HUES6 (cell line): ENCODE data around the gene NAA38.
"Not testable (repeated sequence)": the region's sequence is repeated elsewhere in the genome, so short reads cannot be mapped to it uniquely, and the experiment has no call there.

Experiments
- H3K27ac ChIP-seq: 2 replicates; pipeline ENCODE4 v1.7.0; 2013; ENCODE audit warnings: low read depth, mild to moderate bottlenecking, low read length, inconsistent platforms
- H3K27me3 ChIP-seq: 2 replicates; pipeline ENCODE4 v1.6.1; 2013; ENCODE audit warnings: low read length; ENCODE audit not compliant: control insufficient read depth, insufficient read depth
- H3K36me3 ChIP-seq: 2 replicates; pipeline ENCODE4 v1.6.1; 2013; ENCODE audit warnings: low read length; ENCODE audit not compliant: control insufficient read depth, insufficient read depth
- H3K4me1 ChIP-seq: 2 replicates; pipeline ENCODE4 v1.6.1; 2013; ENCODE audit warnings: low read length; ENCODE audit not compliant: control insufficient read depth, insufficient read depth
- H3K4me3 ChIP-seq: 2 replicates; pipeline ENCODE4 v1.5.1; 2013; ENCODE audit warnings: low read depth, low read length
- H3K9ac ChIP-seq: one replicate; pipeline ENCODE4 v1.6.1; 2013; ENCODE audit warnings: mild to moderate bottlenecking, low read length
- H3K9me3 ChIP-seq: 2 replicates; pipeline ENCODE4 v1.6.1; 2013; ENCODE audit warnings: low read depth, low read length; ENCODE audit not compliant: control insufficient read depth, insufficient read depth

The NAA38 gene

GRCh38 chr17:7817643-7817964, 39.8 kb downstream of the NAA38 start:
- no peaks in the 10 kb centered on the region for H3K9me3 ChIP-seq
- H3K27me3 ChIP-seq = peaks cover 10% of the 10 kb centered on the region; the same call in 1 of the 2 replicates
- no peak overlapping the region for H3K27ac ChIP-seq
- H3K36me3 ChIP-seq = no peaks in the 10 kb centered on the region
- no peak overlapping the region for H3K4me3 ChIP-seq
- no peaks in the 10 kb centered on the region; the same call in 1 of the 2 replicates for H3K4me1 ChIP-seq
- no peak overlapping the region for H3K9ac ChIP-seq

GRCh38 chr17:7816926-7817642, 40.3 kb downstream of the NAA38 start:
- no peaks in the 10 kb centered on the region for H3K9me3 ChIP-seq
- H3K9ac ChIP-seq = no peak overlapping the region
- no peaks in the 10 kb centered on the region for H3K36me3 ChIP-seq
- H3K4me3 ChIP-seq = no peak overlapping the region
- peaks cover 10% of the 10 kb centered on the region; the same call in 1 of the 2 replicates for H3K27me3 ChIP-seq
- no peak overlapping the region for H3K27ac ChIP-seq
- H3K4me1 ChIP-seq = no peaks in the 10 kb centered on the region; the same call in 1 of the 2 replicates

GRCh38 chr17:7814969-7815368, 42.4 kb downstream of the NAA38 start:
- no peaks in the 10 kb centered on the region for H3K9me3 ChIP-seq
- no peak overlapping the region for H3K4me3 ChIP-seq
- no peaks in the 10 kb centered on the region for H3K36me3 ChIP-seq
- peaks cover 10% of the 10 kb centered on the region; the same call in 1 of the 2 replicates for H3K27me3 ChIP-seq
- no peak overlapping the region for H3K27ac ChIP-seq
- no peaks in the 10 kb centered on the region; the same call in 1 of the 2 replicates for H3K4me1 ChIP-seq
- no peak overlapping the region for H3K9ac ChIP-seq

- no peaks in the 10 kb centered on the region for H3K4me1 ChIP-seq
- H3K27ac ChIP-seq = no peak overlapping the region
- no peak overlapping the region for H3K9ac ChIP-seq
- no peaks in the 10 kb centered on the region for H3K9me3 ChIP-seq
- H3K27me3 ChIP-seq = no peaks in the 10 kb centered on the region; the same call in 1 of the 2 replicates
- no peak overlapping the region for H3K4me3 ChIP-seq
- H3K36me3 ChIP-seq = no peaks in the 10 kb centered on the region
Observed at GRCh38 chr17:7811251-7811650, 46.1 kb downstream of the NAA38 start.

- H3K27ac ChIP-seq, H3K4me1 ChIP-seq, H3K4me3 ChIP-seq: not testable (repeated sequence)
Observed at GRCh38 chr17:7809791-7810343, 47.5 kb downstream of the NAA38 start.

GRCh38 chr17:7809086-7809790, 48.1 kb downstream of the NAA38 start:
- no peaks in the 10 kb centered on the region for H3K36me3 ChIP-seq
- no peak overlapping the region for H3K4me3 ChIP-seq
- H3K9me3 ChIP-seq = no peaks in the 10 kb centered on the region
- H3K4me1 ChIP-seq = no peaks in the 10 kb centered on the region
- no peaks in the 10 kb centered on the region for H3K27me3 ChIP-seq
- no peak overlapping the region for H3K27ac ChIP-seq
- H3K9ac ChIP-seq = no peak overlapping the region

More at GRCh38 chr17:7809791-7810343, 47.5 kb downstream of the NAA38 start:
- not testable (repeated sequence) for H3K27me3 ChIP-seq, H3K9ac ChIP-seq, H3K36me3 ChIP-seq, H3K9me3 ChIP-seq

GRCh38 chr17:7807206-7807605, 50.2 kb downstream of the NAA38 start:
- Histone ChIP-seq H3K9ac (no peak overlapping the region), H3K36me3 (no peaks in the 10 kb centered on the region), H3K4me3 (no peak overlapping the region), H3K27me3 (no peaks in the 10 kb centered on the region), H3K27ac (no peak overlapping the region), H3K4me1 (no peaks in the 10 kb centered on the region), H3K9me3 (no peaks in the 10 kb centered on the region)
